Measurements from ENCODE around the gene MAPK8.

MAPK8 gene

GRCh38 chr10:48377751-48378530, 71.5 kb downstream of the MAPK8 start:
- TF ChIP-seq EGR1 (IDR thresholded peaks at IDR 0.05) (no peak), TEAD4 (IDR thresholded peaks at IDR 0.05) (no peak)

- TF ChIP-seq EGR1 (IDR thresholded peaks at IDR 0.05) (no peak), TCF12 (IDR thresholded peaks at IDR 0.05; ENCODE audit: low read depth) (no peak), CEBPB (IDR thresholded peaks at IDR 0.05) (no peak), TAF1 (IDR thresholded peaks at IDR 0.05; ENCODE audit: low read depth) (no peak), ZBTB7A (IDR thresholded peaks at IDR 0.05; ENCODE audit: low read depth) (no peak), TEAD4 (IDR thresholded peaks at IDR 0.05) (no peak), EP300 (IDR thresholded peaks at IDR 0.05; ENCODE audit: borderline replicate concordance) (no peak), NFIC (IDR thresholded peaks at IDR 0.05) (no peak), REST (IDR thresholded peaks at IDR 0.05; ENCODE audit: low read depth) (no peak), USF1 (IDR thresholded peaks at IDR 0.05) (no peak), FOXM1 (IDR thresholded peaks at IDR 0.05; ENCODE audit: borderline replicate concordance, low read depth) (no peak), CREB1 (IDR thresholded peaks at IDR 0.05; ENCODE audit: low read depth) (no peak), RAD21 (IDR thresholded peaks at IDR 0.05; ENCODE audit: low read depth) (no peak), MAX (IDR thresholded peaks at IDR 0.05) (no peak), YY1 (IDR thresholded peaks at IDR 0.05; ENCODE audit: low read depth) (no peak)
Observed at GRCh38 chr10:48378675-48379074, 72.2 kb downstream of the MAPK8 start.

- no peak for TF ChIP-seq REST (IDR thresholded peaks at IDR 0.05; ENCODE audit: low read depth)
- no peak for TF ChIP-seq CREB1 (IDR thresholded peaks at IDR 0.05; ENCODE audit: low read depth)
- no peak for TF ChIP-seq ZBTB7A (IDR thresholded peaks at IDR 0.05; ENCODE audit: low read depth)
- TF ChIP-seq MAX (IDR thresholded peaks at IDR 0.05), result no peak
- no peak for TF ChIP-seq TCF12 (IDR thresholded peaks at IDR 0.05; ENCODE audit: low read depth)
Observed at GRCh38 chr10:48381971-48382370, 75.5 kb downstream of the MAPK8 start.

GRCh38 chr10:48382982-48383381, 76.5 kb downstream of the MAPK8 start:
- TF ChIP-seq USF1 (IDR thresholded peaks at IDR 0.05), result no peak
- TF ChIP-seq EGR1 (IDR thresholded peaks at IDR 0.05), result no peak
- TF ChIP-seq REST (IDR thresholded peaks at IDR 0.05; ENCODE audit: low read depth), result no peak
- no peak for TF ChIP-seq CREB1 (IDR thresholded peaks at IDR 0.05; ENCODE audit: low read depth)
- no peak for TF ChIP-seq MAX (IDR thresholded peaks at IDR 0.05)
- no peak for TF ChIP-seq EP300 (IDR thresholded peaks at IDR 0.05; ENCODE audit: borderline replicate concordance)
- TF ChIP-seq ZBTB7A (IDR thresholded peaks at IDR 0.05; ENCODE audit: low read depth), result no peak
- TF ChIP-seq TAF1 (IDR thresholded peaks at IDR 0.05; ENCODE audit: low read depth), result no peak
- TF ChIP-seq YY1 (IDR thresholded peaks at IDR 0.05; ENCODE audit: low read depth), result no peak
- no peak for TF ChIP-seq TEAD4 (IDR thresholded peaks at IDR 0.05)
- TF ChIP-seq NFIC (IDR thresholded peaks at IDR 0.05), result no peak
- no peak for TF ChIP-seq TCF12 (IDR thresholded peaks at IDR 0.05; ENCODE audit: low read depth)
- no peak for TF ChIP-seq FOXM1 (IDR thresholded peaks at IDR 0.05; ENCODE audit: borderline replicate concordance, low read depth)
- no peak for TF ChIP-seq RAD21 (IDR thresholded peaks at IDR 0.05; ENCODE audit: low read depth)
- no peak for TF ChIP-seq CEBPB (IDR thresholded peaks at IDR 0.05)

All from Ishikawa (cell line).